NCI-H1930 (cell line): ENCODE measurements around the gene WHAMM.
"Not testable (repeated sequence)": the region's sequence is repeated elsewhere in the genome, so short reads cannot be mapped to it uniquely, and the experiment has no call there.

Experiments used
- DNase-seq, 2 experiments: peaks; one replicate each; lab custom pipeline; 2025; lab: John Stamatoyannopoulos, UW

WHAMM gene

DNA sequence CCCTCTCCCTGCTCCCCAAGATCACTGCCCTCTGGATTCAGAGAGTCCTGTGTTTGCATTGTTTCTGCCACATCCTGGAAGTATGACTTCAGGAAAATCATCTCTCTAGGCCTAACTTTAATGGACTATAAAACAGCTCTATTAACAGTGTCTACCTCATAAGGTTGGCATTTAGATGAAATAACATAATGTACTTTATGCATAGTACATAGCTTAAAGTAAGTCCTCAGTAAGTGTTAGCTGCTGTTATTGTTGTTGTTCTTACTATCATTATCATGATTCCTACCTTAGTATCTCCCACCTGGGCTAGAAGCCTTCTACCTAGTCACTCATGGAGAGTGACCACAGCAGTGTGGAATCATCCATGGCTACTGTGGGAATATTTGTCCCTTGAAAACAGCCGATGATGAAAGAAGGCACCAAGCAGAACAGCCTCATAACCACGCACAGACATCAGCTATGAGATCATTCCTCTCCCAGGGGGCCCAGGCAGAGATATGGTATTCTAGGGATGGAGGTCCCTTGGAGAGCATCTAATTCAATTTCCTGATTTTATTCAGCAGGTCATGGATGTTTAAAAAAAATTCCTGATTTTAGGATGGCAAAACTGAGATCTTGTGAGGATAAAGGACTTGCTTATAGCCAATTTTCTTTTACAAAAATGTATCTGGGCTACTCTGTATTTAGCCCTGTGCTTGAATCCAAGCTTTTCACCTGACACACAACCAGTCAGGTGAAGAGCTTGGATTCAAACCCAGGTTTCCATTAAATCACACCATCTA is 5.4 kb upstream of the WHAMM start:
- no peak for DNase-seq

- no peak for DNase-seq
Measured at GRCh38 chr15:82804575-82804949, 4.9 kb upstream of the WHAMM start.

DNA sequence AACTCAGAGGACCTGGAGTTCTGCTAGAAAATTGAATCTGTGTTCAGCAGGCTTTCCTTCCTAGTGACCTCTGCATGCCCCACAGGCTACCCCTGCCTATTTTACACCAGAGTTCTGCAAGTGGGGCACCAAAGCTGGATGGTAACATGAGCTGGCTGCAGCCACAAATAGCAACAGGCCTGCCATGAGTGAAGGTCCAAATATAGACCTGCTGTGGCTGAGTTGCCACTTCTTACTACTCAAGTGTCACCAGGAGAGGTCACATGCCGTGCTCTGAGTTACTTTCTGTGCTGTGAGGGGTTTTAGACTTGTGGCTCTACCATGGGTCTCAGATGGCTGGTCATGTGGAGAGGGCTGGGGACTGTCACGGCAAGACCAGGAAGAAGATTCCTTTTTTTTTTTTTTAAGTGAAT is 3.4 kb upstream of the WHAMM start, which contains the start of gene FSD2:
Gene FSD2, minus strand, starts transcription at position 76 of the 413 bp plus-strand sequence. CDS start 18,679 bp downstream, outside the sequence.
- no peak for DNase-seq

- no peak for DNase-seq
Measured at GRCh38 chr15:82807920-82808633, 1.4 kb upstream of the WHAMM start.

GRCh38 chr15:82808634-82809041 is 790 bp upstream of the WHAMM start:
- no peak for DNase-seq

DNA sequence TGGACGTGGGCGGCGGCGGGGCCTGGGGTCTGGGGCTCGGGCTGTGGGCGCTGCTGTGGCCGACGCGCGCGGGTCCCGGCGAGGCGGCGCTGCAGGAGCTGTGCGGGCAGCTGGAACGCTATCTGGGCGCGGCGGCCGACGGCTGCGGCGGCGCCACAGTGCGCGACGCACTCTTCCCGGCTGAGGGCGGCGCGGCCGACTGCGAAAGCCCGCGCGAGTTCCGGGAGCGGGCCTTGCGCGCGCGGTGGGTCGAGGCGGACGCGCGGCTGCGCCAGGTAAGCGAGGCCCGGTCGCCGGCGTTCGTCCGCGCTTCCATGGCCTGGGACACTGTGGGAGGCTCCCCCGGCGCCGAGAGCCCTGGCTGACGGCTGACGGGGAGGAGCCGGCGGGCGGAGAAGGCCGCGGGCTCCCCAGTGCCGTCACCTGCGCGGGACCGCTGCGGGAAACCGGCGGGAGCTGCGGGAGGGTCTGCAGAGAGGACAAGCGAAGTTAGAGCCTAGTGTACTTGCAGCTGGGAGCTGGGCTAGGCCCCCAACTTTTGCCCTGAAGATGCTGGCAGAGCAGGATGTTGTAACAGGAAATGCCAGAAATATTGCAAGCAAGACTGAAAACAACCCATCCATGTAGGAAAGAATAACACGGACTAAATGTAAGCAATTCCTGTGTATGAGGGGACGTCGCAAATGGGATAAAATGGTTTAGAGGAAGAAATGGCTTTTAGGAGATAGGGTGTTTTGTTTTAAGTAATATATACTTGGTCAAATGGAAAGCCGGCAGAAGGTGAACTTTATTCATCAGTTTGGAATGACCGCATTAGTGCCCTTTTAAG is 847 bp downstream of the WHAMM start:
- DNase-seq, result no peak

DNA sequence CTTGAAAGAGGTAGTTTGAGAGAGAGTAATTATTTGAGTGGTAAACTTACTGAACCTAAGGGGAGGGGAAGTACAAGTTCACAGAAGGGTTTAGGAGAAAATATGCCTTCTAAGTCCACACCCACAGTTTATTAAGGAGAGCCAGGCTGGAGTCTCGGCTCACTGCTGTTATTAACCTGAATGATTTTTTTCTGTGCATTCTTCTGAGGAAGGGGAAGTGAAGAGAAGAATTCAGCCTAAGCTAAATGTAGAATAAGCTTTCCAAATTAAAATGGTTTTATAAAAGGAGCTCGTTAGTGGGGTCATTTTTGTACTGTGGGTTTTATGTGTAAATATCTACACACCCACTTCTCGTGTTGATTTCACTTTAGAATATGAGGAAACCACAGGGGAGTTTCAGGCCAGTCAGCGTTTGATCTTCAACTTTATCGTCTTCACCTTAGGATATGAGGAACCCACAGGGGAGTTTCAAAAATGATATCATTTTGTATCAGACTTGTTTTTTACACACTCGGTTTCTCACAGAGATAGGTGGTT is 1.5 kb downstream of the WHAMM start:
- no peak for DNase-seq

DNA sequence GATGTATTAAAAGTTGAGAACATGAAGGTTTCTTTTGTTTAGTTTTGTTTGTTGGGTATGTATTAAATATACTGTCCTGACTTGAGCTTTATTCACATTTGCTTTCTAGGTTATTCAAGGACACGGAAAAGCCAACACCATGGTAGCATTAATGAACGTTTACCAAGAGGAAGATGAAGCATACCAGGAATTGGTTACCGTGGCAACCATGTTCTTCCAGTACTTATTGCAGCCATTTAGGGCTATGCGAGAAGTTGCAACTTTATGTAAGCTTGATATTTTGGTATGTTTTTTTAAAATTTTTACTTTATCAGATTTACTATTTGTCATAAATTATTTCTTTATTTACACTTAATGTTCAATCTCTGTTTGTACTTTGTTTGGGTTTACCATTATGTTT is 3.6 kb downstream of the WHAMM start:
- no peak for DNase-seq

- no peak for DNase-seq
Measured at GRCh38 chr15:82820128-82820527, 10.7 kb downstream of the WHAMM start.

DNA sequence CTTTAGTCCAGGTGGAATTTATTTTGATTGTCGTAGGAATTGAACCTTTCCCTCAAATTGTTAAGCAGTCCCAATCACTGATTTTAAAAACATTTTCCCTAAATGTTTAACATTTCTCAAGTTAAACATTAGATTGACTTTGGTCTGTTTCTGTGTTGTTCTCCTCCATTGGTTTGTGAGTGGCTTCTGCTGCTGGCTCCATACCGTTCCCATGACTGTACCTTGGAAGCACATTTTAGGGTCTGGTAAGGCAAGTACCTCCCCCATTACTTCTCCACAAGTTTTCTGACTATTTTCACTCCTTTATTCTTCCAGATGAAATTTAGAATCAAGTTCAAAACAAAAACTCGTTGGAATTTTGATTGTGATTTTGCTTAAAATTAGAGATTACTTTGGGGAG is 12.0 kb downstream of the WHAMM start:
- not testable (repeated sequence) for DNase-seq

GRCh38 chr15:82821851-82822250 is 12.4 kb downstream of the WHAMM start:
- not testable (repeated sequence) for DNase-seq

DNA sequence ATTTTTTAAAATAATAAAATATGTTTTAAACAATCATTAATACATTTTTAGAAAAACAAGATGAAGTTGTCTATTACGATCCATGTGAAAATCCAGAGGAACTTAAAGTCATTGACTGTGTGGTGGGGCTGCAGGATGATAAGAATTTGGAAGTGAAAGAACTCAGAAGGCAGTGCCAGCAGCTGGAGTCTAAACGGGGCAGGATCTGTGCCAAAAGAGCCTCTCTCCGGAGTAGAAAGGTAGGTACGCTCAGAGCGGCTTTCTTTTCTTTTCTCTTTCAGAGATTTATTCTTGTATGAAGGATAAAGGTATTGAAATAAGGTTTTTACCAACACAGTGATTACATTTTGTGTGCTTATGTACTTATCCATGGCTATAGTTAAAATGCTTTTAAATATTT is 13.6 kb downstream of the WHAMM start:
- no peak for DNase-seq

- no peak for DNase-seq
Measured at GRCh38 chr15:82828075-82828474, 18.6 kb downstream of the WHAMM start.

GRCh38 chr15:82829234-82829633 is 19.8 kb downstream of the WHAMM start:
- no peak for DNase-seq

DNA sequence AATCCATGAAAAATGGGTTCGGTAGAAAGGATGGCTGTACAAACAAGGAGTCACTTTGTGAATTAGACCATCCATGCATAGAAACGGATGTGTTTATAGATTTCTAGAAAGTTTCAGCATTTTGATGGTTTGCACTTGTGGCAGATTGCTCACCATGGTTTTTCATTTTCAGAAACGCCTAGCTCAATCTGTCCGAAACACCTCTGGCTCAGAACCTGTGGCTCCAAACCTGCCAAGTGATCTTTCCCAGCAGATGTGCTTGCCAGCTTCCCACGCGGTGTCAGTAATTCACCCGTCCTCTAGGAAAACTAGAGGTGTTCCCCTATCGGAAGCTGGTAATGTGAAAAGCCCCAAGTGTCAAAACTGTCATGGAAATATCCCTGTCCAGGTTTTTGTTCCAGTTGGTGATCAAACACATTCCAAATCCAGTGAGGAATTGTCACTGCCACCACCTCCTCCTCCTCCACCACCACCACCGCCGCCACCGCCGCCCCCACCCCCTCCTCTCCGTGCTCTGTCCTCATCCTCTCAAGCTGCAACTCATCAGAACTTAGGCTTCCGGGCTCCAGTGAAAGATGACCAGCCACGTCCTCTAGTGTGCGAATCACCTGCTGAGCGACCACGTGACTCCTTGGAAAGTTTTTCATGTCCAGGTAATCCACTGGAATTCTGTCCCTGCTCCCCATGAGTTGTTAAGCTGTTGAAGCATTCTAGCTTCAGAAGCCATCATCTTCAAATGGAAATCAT is 21.2 kb downstream of the WHAMM start:
- DNase-seq, result no peak

GRCh38 chr15:82831894-82832600 is 22.6 kb downstream of the WHAMM start:
- no peak for DNase-seq

GRCh38 chr15:82832601-82833361 is 23.4 kb downstream of the WHAMM start:
- DNase-seq, result no peak

- DNase-seq, result no peak
Measured at GRCh38 chr15:82833362-82833682, 23.9 kb downstream of the WHAMM start.

- DNase-seq, result no peak
Measured at GRCh38 chr15:82835391-82835917, 26.0 kb downstream of the WHAMM start.
